ENCODE measurements around the gene S100G.
"Not testable (repeated sequence)": the region's sequence is repeated elsewhere in the genome, so short reads cannot be mapped to it uniquely, and the experiment has no call there.

S100G gene, protein sequence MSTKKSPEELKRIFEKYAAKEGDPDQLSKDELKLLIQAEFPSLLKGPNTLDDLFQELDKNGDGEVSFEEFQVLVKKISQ

GRCh38 chrX:16649858-16650257 lies at the start of gene S100G:
TSS of gene S100G (plus strand) at chrX:16650158. CDS start at chrX:16651007, 849 bp downstream.
- DNase-seq (ENCODE audit: low read depth), result no peak

DNA sequence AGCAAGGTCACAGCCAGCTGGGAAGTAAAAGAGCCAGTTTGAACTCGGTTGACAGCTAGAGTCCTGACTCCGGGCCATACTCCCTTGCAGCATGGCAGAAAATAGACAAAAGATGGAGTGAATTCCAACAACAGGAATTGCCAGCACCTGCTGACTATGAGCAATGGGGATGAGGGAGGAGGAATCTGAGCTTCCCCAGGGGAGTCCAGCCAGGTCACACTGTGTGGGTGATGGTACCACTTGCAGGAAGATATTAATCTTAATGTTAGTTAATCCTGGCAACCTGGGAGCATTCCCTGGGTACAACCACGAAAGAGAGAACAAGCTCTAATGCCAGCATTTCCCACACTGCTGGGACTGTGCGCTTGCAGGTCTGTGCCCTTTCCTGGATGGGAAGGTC lies 48.1 kb upstream of the S100G start:
- DNase-seq (ENCODE audit: low read depth), result no peak

DNA sequence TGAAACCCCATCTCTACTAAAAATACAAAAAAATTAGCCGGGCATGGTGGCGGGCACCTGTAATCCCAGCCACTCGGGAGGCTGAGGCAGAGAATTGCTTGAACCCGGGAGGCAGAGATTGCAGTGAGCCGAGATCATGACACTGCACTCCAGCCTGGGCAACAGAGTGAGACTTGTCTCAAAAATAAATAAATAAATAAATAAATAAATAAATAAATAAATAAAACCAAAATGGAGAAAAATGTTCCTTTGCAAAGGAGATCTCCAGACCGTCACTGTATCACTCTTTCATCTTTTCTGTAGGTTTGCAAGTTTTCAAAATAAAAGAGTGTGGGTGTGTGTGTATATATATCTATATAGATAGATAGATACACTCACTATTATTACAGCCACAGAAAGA lies 46.7 kb upstream of the S100G start:
- DNase-seq (ENCODE audit: low read depth), result not testable (repeated sequence)

- DNase-seq (ENCODE audit: low read depth), result no peak
Measured at GRCh38 chrX:16603822-16604221, 46.1 kb upstream of the S100G start.

GRCh38 chrX:16604337-16604736 lies 45.6 kb upstream of the S100G start:
- no peak for DNase-seq (ENCODE audit: low read depth)

GRCh38 chrX:16606142-16606720 lies 43.7 kb upstream of the S100G start:
- DNase-seq (ENCODE audit: low read depth), result no peak

GRCh38 chrX:16610121-16610621 lies 39.8 kb upstream of the S100G start:
- DNase-seq (ENCODE audit: low read depth), result no peak

- not testable (repeated sequence) for DNase-seq (ENCODE audit: low read depth)
Measured at GRCh38 chrX:16610654-16611053, 39.3 kb upstream of the S100G start.

DNA sequence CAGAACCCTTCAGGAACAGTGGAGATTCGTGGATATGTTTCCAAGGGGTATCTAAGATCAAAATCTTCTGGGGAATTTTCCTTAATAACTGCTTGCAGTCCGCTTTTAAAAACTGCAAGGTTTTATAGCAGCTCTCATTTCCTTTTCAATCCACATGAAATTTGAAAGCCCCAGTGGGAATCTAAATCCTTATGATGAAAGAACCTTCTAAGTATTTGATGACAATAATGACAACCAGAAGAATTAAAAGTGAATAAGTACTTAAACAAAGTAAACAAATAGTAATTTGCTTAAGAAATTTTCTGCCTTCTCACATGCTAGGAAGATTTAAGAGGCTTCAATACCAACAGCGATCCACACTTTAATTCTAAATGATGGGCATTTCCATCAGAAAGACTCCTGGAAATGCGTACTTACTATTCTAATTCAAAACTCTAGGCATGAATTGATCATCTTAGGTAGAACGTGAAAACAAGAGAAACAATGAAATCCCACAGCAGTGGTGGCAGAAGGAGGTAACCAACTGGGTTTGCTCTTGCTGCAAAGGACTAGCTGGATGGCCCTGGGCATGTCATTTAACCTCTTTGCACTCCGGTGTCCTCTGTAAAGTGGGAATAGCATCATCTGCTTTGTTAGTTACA lies 37.6 kb upstream of the S100G start:
- no peak for DNase-seq (ENCODE audit: low read depth)

DNA sequence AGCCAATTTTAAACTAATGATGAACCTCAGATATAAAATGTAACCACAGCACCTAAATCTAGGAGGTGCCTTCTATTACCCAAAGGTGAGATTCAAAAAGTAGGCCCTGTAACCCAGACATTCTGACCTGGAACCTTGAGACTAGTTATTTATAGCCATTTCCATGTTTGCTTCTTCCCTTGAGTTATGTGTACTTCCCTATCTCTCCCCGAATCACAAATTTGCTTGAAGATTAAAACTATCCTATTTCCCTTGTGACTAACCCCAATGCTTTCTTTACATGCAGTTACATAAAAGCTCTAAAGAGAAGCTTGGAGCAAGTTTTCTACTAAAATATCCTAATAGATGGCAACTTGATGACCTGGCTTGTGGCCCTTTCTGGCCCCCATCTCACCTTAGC lies 32.6 kb upstream of the S100G start:
- DNase-seq (ENCODE audit: low read depth), result no peak

- no peak for DNase-seq (ENCODE audit: low read depth)
Measured at GRCh38 chrX:16618422-16618821, 31.5 kb upstream of the S100G start.

- DNase-seq (ENCODE audit: low read depth), result no peak
Measured at GRCh38 chrX:16619024-16619423, 30.9 kb upstream of the S100G start.

DNA sequence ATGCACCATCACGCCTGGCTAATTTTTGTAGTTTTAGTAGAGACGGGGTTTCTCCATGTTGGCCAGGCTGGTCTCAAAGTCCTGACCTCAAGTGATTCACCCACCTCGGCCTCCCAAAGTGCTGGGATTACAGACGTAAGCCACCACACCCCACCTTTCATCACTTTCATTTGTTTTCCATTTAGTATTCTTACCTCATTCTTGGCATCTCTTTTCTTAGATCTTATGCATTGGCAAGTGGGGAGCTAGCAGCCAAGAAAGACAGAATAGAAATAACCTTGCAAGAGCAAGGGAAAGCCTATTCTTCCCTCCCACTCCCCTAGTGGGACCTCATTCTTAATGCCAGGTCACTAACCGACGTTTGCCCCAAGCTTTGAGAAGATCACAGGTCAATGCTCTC lies 21.4 kb upstream of the S100G start:
- DNase-seq (ENCODE audit: low read depth), result not testable (repeated sequence)

- DNase-seq (ENCODE audit: low read depth), result no peak
Measured at GRCh38 chrX:16628946-16629595, 20.9 kb upstream of the S100G start.

GRCh38 chrX:16629909-16630308 lies 20.0 kb upstream of the S100G start:
- no peak for DNase-seq (ENCODE audit: low read depth)

- DNase-seq (ENCODE audit: low read depth), result no peak
Measured at GRCh38 chrX:16633754-16634153, 16.2 kb upstream of the S100G start.

DNA sequence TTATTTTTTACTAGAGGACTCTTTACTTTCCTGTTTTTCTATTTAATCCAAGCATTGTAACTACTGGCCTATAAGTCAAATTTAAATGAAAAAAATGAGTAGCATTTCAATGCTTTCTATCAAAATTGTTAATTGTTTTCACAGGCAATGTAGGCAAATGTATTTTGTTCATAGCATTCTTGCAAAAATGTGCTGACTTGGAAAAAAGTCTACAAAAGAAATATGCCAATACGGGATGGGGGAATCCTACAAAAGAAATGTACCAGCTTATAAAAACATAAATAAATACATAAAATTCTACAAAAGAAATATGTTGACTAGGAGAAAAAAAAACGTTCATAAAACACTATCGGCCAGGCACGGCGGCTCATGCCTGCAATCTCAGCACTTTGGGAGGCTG lies 14.9 kb upstream of the S100G start:
- no peak for DNase-seq (ENCODE audit: low read depth)

DNA sequence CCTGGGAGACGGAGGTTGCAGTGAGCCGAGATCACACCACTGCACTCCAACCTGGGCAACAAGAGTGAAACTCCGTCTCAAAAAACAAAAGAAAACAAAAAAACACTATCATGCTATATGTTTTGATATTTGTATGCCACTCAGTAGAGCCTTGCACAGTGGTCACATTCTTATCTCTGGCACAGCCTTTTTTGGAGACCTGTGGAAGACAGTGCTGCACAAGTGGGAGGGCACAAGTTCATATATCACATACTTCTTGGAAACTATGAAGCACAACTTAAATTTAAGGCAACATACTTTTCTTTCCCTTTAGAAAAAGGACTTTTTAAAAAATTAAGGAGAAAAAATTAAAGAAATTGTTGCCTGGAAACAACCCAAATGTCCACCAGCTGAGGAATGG lies 14.4 kb upstream of the S100G start:
- DNase-seq (ENCODE audit: low read depth), result no peak

GRCh38 chrX:16638533-16638932 lies 11.4 kb upstream of the S100G start:
- DNase-seq (ENCODE audit: low read depth), result no peak

DNA sequence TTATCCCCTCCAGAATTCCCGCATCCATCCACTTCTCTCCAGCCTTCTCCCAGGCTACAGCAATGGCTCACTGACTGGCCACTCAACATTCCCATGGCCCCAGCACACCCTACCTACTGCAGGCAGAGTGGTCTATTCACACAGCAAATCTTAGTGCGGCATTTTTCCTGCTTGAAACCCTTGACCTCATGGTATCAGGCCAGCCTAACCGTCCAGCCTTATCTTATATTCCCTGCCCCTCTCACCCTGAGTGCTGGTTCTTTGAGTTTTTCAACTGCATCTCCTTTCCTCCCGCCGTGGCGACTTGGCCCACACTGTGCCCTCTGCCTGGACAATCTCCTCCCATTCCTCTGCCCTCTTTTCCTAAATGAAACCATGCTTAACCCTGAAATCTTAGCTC lies 10.0 kb upstream of the S100G start:
- DNase-seq (ENCODE audit: low read depth), result no peak

- DNase-seq (ENCODE audit: low read depth), result no peak
Measured at GRCh38 chrX:16640823-16641222, 9.1 kb upstream of the S100G start.

DNA sequence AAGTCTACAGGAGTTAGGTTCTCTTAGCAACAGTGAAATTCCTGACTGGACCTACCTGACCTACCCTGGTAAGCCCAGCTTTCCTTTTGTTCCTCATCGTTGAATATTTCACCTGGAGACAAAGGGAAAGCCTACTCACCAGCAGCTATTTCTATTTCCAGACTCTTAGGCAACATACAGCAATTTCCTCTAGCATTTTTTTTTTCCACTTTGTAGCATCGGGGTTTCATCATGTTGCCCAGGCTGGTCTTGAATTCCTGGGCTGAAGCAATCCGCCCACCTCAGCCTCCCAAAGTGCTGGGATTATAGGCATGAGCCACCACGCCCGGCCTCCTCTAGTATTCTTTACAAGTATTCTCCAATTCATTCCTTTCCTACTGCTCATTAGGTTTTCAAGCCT lies 6.8 kb upstream of the S100G start:
- no peak for DNase-seq (ENCODE audit: low read depth)

Data from stimulated activated CD8-positive, alpha-beta memory T cell treated with anti-CD3 and anti-CD28 coated beads, Interleukin-4, amount 100 ng/mL, for 24 hours (primary cell).